GM23338 (cell line): ENCODE results near the gene COL4A2. TPM values are rescaled to one million over a fixed set of nuclear protein-coding genes. Genes with fewer than 3 reads are reported as not detected.
"Not testable (repeated sequence)": the region's sequence is repeated elsewhere in the genome, so short reads cannot be mapped to it uniquely, and the experiment has no call there.

Experiments
- ATAC-seq: fragments of 200-7000 bp; cut with Tn5 transposase; 3 replicates; pipeline ENCODE4 v1.9.1; 2020
- DNase-seq: peaks from one replicate; pipeline ENCODE4 v3.0.0-alpha.2; 2015; ENCODE audit warnings: low spot score
- H2AFZ ChIP-seq: fragments of 200-600 bp; sonication (generic); 2 replicates; pipeline ENCODE4 v1.8.0; 2016; ENCODE audit warnings: antibody characterized with exemption, mild to moderate bottlenecking, moderate library complexity
- H3F3A ChIP-seq: fragments of 200-600 bp; sonication (generic); replicated peaks from 2 replicates; pipeline ENCODE4 v1.8.0; 2017; ENCODE audit warnings: antibody characterized with exemption, mixed run types, low read depth
- H3K27ac ChIP-seq: fragments of 200-600 bp; sonication (generic); 2 replicates; pipeline ENCODE4 v1.6.1; 2016; ENCODE audit warnings: low read depth
- H3K27me3 ChIP-seq: fragments of 200-600 bp; sonication (generic); 2 replicates; pipeline ENCODE4 v1.8.0; 2016; ENCODE audit warnings: mild to moderate bottlenecking, mixed run types, moderate library complexity; ENCODE audit not compliant: insufficient read depth
- H3K36me3 ChIP-seq: fragments of 200-600 bp; sonication (generic); 2 replicates; pipeline ENCODE4 v1.8.0; 2016; ENCODE audit warnings: mild to moderate bottlenecking; ENCODE audit not compliant: insufficient read depth
- H3K4me1 ChIP-seq: fragments of 200-600 bp; sonication (generic); 2 replicates; pipeline ENCODE4 v1.8.0; 2016; ENCODE audit warnings: mild to moderate bottlenecking, moderate library complexity; ENCODE audit not compliant: insufficient read depth
- H3K4me2 ChIP-seq: fragments of 200-600 bp; sonication (generic); 2 replicates; pipeline ENCODE4 v1.7.1; 2017; ENCODE audit warnings: mixed run types
- H3K4me3 ChIP-seq: fragments of 200-600 bp; sonication (generic); 2 replicates; pipeline ENCODE4 v1.6.1; 2016; ENCODE audit warnings: mixed run types
- H3K79me2 ChIP-seq: fragments of 200-600 bp; sonication (generic); replicated peaks from 2 replicates; pipeline ENCODE4 v1.8.0; 2017; ENCODE audit warnings: mild to moderate bottlenecking; ENCODE audit not compliant: insufficient read depth
- H3K9me2 ChIP-seq: fragments of 200-600 bp; sonication (generic); 2 replicates; pipeline ENCODE4 v1.8.0; 2017; ENCODE audit not compliant: insufficient read depth
- H4K20me1 ChIP-seq: fragments of 200-600 bp; sonication (generic); replicated peaks from 2 replicates; pipeline ENCODE4 v1.8.0; 2017; ENCODE audit warnings: mild to moderate bottlenecking; ENCODE audit not compliant: insufficient read depth
- H3K27ac Mint-ChIP-seq: 2 replicates; pipeline ENCODE4 v1.8.0; 2020; ENCODE audit warnings: inconsistent platforms, mild to moderate bottlenecking, moderate library complexity, mixed read lengths
- H3K27me3 Mint-ChIP-seq: 3 replicates; pipeline ENCODE4 v1.8.0; 2022; ENCODE audit warnings: low read depth, mild to moderate bottlenecking, moderate library complexity, mixed read lengths, inconsistent platforms; ENCODE audit not compliant: insufficient read depth, poor library complexity
- H3K36me3 Mint-ChIP-seq: 3 replicates; pipeline ENCODE4 v1.8.0; 2021; ENCODE audit warnings: low read depth, mild to moderate bottlenecking, inconsistent platforms, moderate library complexity, mixed read lengths
- H3K4me1 Mint-ChIP-seq: 3 replicates; pipeline ENCODE4 v1.8.0; 2020; ENCODE audit warnings: mild to moderate bottlenecking, inconsistent platforms, mixed read lengths
- H3K4me3 Mint-ChIP-seq: 3 replicates; pipeline ENCODE4 v1.8.0; 2021; ENCODE audit warnings: moderate library complexity, mild to moderate bottlenecking, inconsistent platforms, mixed read lengths
- H3K9me3 Mint-ChIP-seq: 3 replicates; pipeline ENCODE4 v1.8.0; 2020; ENCODE audit warnings: moderate library complexity, mild to moderate bottlenecking, inconsistent platforms, mixed read lengths
- EZH2 ChIP-seq: fragments of 200-600 bp; sonication (generic); IDR thresholded peaks from one replicate; pipeline ENCODE4 v1.8.0; 2017; ENCODE audit warnings: antibody characterized with exemption, mild to moderate bottlenecking, low read depth; ENCODE audit not compliant: unreplicated experiment
- JUNB ChIP-seq: IDR thresholded peaks from one replicate; pipeline ENCODE4 v1.6.1; 2016; ENCODE audit warnings: antibody characterized with exemption; ENCODE audit not compliant: unreplicated experiment
- POLR2AphosphoS5 ChIP-seq: IDR thresholded peaks from 2 replicates; pipeline ENCODE4 v1.6.1; 2016; ENCODE audit warnings: antibody characterized with exemption, low read depth
- REST ChIP-seq: IDR thresholded peaks from one replicate; pipeline ENCODE4 v1.6.1; 2018; ENCODE audit warnings: antibody characterized with exemption; ENCODE audit not compliant: unreplicated experiment
- ZNF114 ChIP-seq: fragments of 250-450 bp; sonication (Bioruptor Pico); IDR thresholded peaks from 2 replicates; pipeline ENCODE4 v1.5.0; 2020; ENCODE audit warnings: mild to moderate bottlenecking, moderate library complexity
- ZNF331 ChIP-seq: fragments of 250-450 bp; sonication (Bioruptor Pico); IDR thresholded peaks from 2 replicates; pipeline ENCODE4 v1.5.0; 2020; ENCODE audit warnings: low read depth, mild to moderate bottlenecking, moderate library complexity
- polyA plus RNA-seq: library from polyadenylated mRNA; unstranded; fragments of >200 nt; fragmentation: Nextera tagmentation; extraction: Ambion mirVana; gene quantifications from 2 replicates; pipeline ENCODE4 v1.2.1, GENCODE V29; 2016
- total RNA-seq: library from RNA; depleted of rRNA; stranded (reverse); fragments of >200 nt; shearing (Covaris generic); gene quantifications from 2 replicates; pipeline ENCODE4 v1.2.3, GENCODE V29; 2014

The COL4A2 gene
- total and polyA plus RNA-seq, 2 experiments from 2014 or later: 37.4 to 131 TPM

- TF ChIP-seq JUNB (no peak), POLR2AphosphoS5 (no peak), REST (no peak), ZNF331 (CRISPR knock-in tag) (no peak)
Measured at GRCh38 chr13:110320645-110321044, 13.6 kb downstream of the COL4A2 start (continued).

GRCh38 chr13:110321573-110321972 lies 14.5 kb downstream of the COL4A2 start:
- H3K4me2 ChIP-seq, H3K9me3 Mint-ChIP-seq, H3K27ac ChIP-seq, H3K9me2 ChIP-seq, ATAC-seq, H3K4me3 ChIP-seq, H3F3A ChIP-seq, H3K36me3 ChIP-seq, H2AFZ ChIP-seq, DNase-seq, H3K27me3 ChIP-seq, H4K20me1 ChIP-seq, H3K27ac Mint-ChIP-seq, H3K27me3 Mint-ChIP-seq, H3K4me3 Mint-ChIP-seq: not testable (repeated sequence)
- Mint-ChIP-seq H3K4me1 (peaks cover 39% of the 10 kb centered on the region), H3K36me3 (peaks cover 21% of the 10 kb centered on the region)
- peaks cover 40% of the 10 kb centered on the region for H3K79me2 ChIP-seq
- peaks cover 18% of the 10 kb centered on the region for H3K4me1 ChIP-seq

GRCh38 chr13:110322126-110322827 lies 15.2 kb downstream of the COL4A2 start:
- Histone ChIP-seq H3K36me3 (no peaks in the 10 kb centered on the region), H3K79me2 (peaks cover 39% of the 10 kb centered on the region), H3K4me3 (no peak overlapping the region), H4K20me1 (no peaks in the 10 kb centered on the region; the same call in 1 of the 2 replicates), H3K27ac (no peak overlapping the region), H3K27me3 (no peaks in the 10 kb centered on the region), H2AFZ (no peak overlapping the region), H3K4me2 (no peak overlapping the region), H3K9me2 (no peaks in the 10 kb centered on the region), H3K4me1 (peaks cover 21% of the 10 kb centered on the region), H3F3A (no peaks in the 10 kb centered on the region)
- Mint-ChIP-seq H3K27me3 (peaks cover 14% of the 10 kb centered on the region), H3K36me3 (peaks cover 16% of the 10 kb centered on the region), H3K9me3 (peaks cover 4% of the 10 kb centered on the region; the same call in 2 of the 3 replicates), H3K4me3 (no peak overlapping the region), H3K27ac (no peak overlapping the region), H3K4me1 (peaks cover 46% of the 10 kb centered on the region)
- DNase-seq (no peak), ATAC-seq (no peak)
- no peak for TF ChIP-seq ZNF114 (CRISPR knock-in tag)
- no peak for TF ChIP-seq ZNF331 (CRISPR knock-in tag)
- TF ChIP-seq EZH2: no peak
- TF ChIP-seq JUNB: no peak
